CD4-positive, alpha-beta T cell treated with Interleukin-12 subunit alpha and Interleukin-12 subunit beta, for 1 hour (primary cell): ENCODE measurements around the gene SVIL.
"Not testable (repeated sequence)": the region's sequence is repeated elsewhere in the genome, so short reads cannot be mapped to it uniquely, and the experiment has no call there.

Source experiments
- DNase-seq: peaks from one replicate; pipeline ENCODE4 v3.0.0-alpha.2; 2020

Gene SVIL

GRCh38 chr10:29648114-29648982 lies 13.6 kb upstream of the SVIL start:
- DNase-seq, result peak; percentile 32

GRCh38 chr10:29647478-29647877 lies 12.7 kb upstream of the SVIL start:
- no peak for DNase-seq

DNA sequence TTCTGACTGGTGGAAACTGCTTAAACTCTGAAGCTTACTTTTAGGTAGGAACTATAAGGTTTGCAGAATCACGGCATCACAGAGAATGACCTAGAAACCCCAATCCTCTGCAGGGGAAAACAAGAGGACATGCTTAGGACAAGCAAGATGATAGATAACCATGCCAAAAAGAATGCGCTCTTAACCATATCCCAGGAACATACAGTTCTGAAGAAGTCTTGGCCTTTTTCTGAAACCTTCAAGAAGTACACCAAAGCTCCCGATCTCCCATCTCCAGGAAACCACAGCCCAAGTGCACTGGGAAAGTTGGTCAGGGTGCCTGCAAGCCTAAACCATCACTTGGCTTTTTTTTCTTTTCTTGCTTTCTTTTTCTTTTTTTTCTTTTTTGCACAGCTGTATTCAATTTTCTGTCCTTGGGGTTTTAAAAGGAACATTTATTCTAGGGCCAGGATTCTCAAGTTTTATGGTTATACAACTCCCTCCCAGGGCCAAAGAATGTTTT lies 12.2 kb upstream of the SVIL start:
- DNase-seq, result no peak

DNA sequence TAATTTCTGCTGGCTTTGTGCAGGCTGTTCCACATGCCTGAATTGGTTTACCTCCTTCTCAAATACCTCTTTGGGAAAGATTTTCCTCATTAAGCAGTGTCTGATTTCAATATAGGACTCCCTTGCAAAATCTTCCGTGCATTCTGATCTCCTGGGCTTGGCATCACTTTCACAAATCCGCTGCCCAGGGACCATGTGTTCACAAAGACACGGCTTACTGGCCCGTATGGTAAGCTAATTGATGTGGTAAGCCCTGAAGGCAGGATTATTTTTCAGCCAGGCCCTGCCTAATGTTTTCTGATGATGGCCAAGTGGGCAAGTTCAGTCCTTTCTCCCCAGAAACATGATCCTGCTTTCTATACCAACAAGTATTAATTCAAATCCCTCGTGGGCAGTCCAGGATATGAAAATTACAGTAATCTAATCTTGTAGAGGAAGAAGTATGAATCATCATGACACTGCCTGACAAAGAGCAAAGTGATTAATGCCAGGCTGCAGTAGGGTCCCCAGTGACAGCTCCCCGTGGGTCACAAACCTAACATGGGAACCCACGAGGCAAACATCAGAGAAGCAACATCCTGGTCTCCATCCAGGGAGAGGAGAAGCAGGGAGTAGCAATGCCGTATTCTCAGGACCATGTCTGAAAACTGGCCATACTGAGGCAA lies 11.6 kb upstream of the SVIL start:
- DNase-seq, result no peak

- no peak for DNase-seq
These were observed 9.2 kb upstream of the SVIL start for GRCh38 chr10:29643771-29644501.

DNA sequence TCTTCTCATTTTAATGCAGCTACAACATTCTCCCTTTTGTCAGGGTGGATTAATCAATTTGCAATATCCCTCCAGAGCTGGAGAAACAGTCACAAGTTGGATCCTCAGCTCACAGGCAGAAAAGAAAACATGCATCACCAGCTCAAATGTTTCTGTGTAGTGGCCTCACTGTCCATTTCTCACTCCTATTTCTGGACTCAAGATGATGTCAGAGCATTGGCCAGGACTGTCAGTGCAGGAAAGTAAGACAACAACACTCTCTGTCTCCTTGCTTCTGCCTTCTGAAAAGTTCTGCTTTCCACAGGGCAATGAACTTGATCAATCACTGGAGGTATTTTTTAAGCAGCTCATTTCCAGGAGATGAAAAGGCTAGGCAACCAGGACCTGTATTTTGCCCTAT lies 8.2 kb upstream of the SVIL start:
- no peak for DNase-seq

DNA sequence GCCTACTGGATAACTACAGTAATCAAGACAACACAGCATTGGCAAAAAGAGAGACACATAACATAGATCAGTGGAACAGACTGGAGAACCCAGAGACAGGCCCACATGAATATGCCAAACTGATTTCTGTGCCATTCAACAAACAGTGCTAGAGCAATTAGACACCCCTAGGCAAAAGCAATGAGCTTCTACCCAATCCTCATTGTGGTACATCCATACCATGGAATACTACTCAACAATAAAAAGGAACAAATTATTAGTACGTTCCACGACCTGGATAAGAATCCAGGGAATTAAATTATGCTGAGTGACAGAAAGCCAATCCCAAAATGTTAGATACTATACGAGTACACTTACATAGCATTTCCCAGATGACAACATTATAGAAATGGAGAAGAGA lies 2.8 kb upstream of the SVIL start:
- no peak for DNase-seq

DNA sequence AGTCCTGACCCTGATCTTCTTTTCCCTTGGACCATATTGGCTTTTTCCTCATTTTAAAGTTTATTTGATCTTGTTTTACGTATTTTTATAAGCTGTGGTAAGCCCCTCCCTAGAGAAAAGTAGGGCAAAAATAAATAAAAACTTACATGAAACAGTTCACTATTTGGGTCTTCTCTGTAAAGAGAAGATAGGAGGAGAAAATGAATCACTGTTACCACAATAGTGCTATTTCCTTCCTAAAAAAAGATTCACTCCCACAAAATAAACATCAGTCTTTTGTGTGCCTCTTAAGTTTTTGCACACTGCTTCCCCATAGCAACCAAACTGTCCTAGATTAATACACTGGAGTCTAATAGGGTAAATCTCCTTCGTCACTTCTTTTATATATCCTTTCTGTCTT lies 1.4 kb upstream of the SVIL start:
- peak; percentile 56 for DNase-seq

DNA sequence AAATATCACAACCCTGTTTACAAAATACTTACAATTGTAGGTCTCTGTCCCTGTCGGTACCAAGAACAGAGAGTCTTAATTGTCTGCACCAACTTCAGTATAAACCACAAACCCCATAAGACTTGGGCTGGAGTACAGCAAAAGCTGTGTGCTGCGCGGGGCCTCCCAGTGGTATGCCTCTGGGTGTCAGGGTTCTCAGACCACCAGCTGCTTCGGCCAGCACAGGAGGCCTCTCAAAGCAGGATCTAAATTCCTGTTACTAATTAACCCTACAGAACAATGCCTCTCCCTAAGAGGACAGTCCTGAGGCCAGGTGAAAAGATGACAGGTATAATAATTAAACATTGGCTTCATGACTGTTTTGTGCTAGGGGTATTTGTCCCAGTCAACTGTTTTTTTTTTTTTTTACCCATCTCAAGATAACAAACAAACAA lies 957 bp upstream of the SVIL start:
- peak; percentile 41 for DNase-seq

DNA sequence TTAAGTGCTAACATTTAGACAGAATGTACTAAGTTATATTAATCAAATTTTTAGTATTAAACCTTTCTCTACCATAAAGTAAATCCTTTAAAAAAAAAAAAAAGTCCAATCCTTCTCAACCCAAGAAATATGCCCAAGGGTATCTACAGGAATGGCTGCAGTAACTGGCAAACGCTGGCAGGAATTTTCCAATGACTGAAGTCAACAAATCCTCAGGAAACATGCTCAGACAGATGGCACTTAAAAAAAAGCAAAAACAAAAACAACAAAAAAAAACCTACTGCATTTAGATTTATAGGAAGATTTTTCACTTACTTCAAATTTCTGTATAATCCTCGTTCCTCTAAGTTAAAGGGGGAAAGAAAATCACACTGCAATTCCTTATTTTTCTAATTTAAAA lies 666 bp downstream of the SVIL start:
- no peak for DNase-seq

- no peak for DNase-seq
These were observed 3.8 kb downstream of the SVIL start for GRCh38 chr10:29631049-29631339.

DNA sequence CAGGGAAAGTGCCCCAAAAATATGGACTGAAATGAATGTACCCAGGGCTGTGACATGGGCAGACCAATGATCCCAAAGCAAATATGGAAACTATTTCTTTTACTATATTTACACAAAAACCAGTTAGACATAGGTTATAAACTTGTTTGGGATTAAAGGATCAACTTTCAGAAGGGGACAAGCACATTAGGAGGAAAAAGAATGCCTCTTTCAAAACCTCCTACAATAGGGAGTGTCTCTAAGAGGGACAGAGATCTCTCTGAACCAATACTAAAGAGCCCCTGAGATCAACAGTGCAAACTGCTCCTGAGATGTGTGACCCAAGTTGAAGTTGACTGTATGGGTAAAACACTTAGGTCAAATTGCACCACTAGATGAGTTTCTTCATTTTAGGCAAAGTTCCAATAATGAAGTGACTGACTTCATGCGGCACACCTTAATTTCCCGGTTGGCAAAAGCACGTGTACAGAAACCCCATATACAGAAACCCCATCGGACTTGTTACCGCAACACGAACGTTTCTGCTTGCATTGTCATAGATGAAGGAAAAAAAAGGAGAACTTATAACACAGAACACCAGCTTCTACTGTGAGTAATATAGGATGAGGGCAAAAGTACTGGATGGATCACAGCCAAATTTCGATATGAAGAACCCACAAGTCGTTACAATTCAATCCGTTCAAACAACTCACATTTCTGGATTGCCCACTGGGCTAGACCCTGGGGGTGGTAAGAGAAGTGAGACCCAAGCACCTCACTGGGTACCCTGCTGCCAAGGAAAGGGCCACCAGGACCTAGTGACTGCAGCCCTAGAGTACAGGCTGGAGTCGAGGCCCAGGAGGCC lies 4.3 kb downstream of the SVIL start:
- no peak for DNase-seq

- DNase-seq, result no peak
These were observed 5.8 kb downstream of the SVIL start for GRCh38 chr10:29628912-29629526.

DNA sequence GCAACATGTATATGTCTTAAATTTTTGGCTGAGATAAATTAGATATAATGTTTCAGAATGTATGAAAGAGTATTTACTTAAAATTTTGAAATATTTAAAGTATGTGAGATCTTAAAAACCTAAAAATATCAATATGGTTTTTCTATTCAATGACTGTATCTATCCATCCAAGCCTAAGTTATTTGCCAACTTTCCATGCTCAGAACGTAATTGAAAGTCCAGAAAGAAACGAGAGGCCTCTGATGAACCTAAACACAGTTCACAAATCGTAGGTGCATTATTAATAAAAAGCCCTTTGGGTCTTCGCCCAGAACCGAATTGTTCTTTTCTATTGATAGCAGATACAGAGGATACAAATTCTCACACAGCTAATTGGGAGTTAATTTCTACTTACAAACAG lies 6.5 kb downstream of the SVIL start:
- no peak for DNase-seq

DNA sequence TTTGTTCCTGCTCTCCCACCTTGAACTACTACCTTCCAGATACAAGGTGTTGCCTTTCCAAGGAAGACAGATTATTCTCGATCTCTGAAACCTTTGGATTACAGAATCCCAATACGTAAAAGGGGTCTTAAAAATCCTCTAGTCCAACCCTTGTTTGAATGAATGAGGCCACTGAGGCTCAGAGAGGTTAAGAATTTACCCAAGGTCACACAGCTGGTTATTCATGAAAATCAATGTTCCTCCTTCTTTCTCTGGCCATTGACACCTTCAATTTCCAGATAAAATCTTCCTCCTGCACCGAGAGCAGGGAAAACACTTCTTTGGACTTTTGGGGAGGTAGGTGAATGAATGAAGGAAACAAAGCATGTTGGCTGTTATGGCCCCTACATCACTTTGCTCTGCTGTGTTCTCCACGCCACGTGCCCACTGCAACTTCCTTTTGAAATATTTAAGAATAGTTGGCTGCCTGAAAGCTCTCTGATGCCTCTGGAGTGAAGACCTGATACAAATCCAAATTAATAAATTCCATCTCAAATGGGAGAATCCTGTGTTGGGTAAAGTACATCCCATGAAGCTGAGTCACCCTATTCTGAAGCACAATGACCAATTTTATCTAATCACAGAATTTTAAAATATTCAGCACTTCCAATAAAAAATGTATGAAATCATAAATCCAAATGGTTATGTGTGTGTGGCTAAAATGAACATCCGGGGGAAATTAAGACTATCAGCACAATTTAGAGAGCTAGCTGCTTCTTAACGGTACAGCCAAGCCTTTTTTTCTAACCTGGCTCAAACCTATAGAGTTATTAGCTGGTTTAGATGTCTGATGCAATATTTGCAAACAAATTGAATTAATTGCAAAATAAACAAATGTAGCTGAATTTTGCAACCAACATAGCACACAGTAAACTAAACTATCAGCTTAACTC lies 7.3 kb downstream of the SVIL start:
- no peak for DNase-seq

DNA sequence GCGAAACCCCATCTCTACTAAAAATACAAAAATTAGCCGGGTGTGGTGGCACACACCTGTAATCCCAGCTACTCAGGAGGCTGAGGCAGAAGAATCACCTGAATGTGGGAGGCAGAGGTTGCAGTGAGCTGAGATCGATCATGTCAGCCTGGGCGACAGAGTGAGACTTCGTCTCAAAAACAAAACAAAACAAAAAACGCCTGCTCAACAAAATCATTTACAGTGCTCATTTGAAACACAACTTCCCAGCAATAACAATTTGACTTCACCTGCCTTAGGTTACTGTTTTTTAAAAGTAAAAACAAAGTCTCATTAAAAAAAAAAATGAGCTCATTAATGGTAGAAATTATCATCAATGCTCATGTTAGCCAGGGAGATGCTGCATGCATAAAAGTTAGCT lies 10.4 kb downstream of the SVIL start:
- not testable (repeated sequence) for DNase-seq

GRCh38 chr10:29623797-29624196 lies 11.0 kb downstream of the SVIL start:
- DNase-seq, result no peak

DNA sequence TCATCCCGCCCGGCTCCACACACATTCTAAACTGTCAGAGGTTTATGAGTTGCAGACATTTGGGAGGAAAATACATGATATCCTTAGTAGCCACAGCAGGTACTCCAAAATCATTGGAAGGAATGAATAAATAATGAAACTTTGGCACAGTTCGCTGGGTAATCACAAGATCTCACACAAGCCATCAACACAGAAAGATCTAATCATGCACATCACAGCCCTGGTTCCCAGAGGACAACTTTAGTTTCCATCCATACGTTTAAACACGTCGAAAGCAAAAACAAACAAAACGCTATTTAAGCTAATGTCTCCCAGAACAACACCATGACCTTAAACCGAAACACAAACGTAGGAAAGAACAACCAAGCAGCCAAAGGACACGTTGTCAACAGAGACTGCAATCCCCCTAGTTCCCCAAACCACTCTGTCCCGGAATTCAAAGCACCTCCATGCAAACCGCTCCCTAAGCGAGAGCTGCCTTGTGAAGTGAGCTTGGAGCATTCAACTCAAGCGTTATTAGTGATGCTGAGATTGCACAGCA lies 12.3 kb downstream of the SVIL start:
- DNase-seq, result no peak

- no peak for DNase-seq
These were observed 13.6 kb downstream of the SVIL start for GRCh38 chr10:29621161-29621560.

- DNase-seq, result no peak
These were observed 14.6 kb downstream of the SVIL start for GRCh38 chr10:29620112-29620690.
